Stimulated activated CD8-positive, alpha-beta memory T cell treated with anti-CD3 and anti-CD28 coated beads, Interleukin-7, amount 100 ng/mL, for 1 hour (primary cell): Measurements from ENCODE around the gene MSRB2.
"Not testable (repeated sequence)": the region's sequence is repeated elsewhere in the genome, so short reads cannot be mapped to it uniquely, and the experiment has no call there.

Experiments used
- DNase-seq, 2 donors: peaks; one replicate each; pipeline ENCODE4 v3.0.0-alpha.2; 2020; ENCODE audit warnings: low read depth in 2 of 2

The MSRB2 gene

DNA sequence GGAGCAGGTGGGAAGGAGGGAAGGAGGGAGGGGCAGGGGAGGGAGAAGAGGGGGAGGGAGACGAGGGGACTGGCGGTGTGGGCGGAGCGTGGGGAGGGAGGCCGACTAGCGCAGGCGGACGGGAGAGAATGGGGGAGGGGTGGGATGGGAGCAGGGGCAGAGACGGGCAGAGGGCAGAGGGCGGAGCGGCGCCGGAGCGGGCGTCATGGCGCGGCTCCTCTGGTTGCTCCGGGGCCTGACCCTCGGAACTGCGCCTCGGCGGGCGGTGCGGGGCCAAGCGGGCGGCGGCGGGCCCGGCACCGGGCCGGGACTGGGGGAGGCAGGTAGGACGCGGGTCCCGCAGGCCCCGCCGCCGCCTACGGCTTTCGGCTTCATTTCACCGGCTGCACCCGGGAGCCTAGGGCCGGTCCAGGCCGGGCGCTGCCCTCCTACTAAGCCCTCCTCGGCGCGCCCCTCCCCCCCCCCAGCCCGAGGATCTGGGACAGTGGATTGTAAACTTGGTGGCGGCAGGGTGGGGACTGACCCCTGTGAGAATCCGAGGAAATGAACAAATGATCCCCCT is at the start of gene MSRB2:
MSRB2 (plus strand) TSS at position 176 of the 562 bp plus-strand sequence; CDS start at position 206, 30 bp downstream.
- peak; percentile 33 to 43 for DNase-seq

DNA sequence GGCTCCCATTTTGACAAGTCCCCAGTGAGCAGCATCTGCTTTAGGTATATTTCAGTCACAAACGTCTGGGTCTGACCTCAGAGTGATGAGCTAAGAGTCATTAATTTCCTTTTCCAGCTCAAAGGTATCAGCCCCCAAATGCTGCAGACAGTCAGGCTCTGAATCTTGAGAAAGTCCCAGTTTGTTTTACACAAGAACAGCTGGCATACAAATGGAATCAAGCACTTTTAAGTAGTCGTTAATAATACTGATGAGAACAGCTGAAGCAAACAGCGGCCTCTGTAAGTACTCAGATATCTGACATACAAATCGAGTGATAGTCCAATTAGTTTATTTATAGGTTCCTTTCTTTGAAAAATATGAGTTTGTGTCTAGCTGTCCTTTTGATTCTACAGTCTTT is 49.4 kb upstream of the MSRB2 start:
- no peak for DNase-seq

DNA sequence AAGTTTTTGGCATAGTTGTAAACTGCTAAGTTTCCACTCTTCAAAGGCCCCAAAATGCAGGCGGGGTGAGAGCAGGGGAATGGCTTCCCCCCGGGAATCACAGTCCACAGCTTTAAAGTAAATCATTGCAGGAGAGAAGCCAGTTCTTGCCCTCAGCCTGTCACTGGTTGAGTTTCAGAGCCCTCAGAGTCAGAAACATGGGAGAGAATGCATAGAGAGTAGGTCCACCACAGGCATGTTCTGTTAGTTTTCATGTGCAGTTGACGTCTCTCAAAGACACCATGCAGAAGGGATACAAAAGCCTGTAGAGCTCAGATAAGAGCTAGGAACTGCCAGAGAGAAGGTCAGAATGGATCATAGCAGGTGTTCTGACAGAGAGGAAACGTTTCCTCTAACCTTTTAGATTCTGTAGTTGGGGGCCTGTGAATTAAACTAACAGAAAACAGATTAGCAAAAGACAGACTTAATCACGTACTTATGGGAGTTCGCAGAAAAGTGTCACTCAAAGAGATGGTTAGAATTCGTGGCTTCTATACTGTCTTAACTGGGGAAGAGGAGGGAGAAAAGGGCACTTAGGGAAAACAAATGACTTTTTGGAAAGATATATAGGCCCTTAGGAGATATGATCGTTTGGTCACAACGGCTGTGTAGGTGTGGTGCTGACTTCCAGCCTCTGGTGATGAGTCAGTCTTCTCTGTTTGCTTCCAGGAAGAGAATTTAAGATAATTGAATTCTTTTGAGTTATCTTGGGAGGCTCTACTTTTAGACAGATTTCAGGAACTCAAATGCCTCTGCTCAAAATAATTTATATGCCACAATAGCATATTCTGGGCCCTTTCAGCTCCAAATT is 48.0 kb upstream of the MSRB2 start:
- DNase-seq: no peak

DNA sequence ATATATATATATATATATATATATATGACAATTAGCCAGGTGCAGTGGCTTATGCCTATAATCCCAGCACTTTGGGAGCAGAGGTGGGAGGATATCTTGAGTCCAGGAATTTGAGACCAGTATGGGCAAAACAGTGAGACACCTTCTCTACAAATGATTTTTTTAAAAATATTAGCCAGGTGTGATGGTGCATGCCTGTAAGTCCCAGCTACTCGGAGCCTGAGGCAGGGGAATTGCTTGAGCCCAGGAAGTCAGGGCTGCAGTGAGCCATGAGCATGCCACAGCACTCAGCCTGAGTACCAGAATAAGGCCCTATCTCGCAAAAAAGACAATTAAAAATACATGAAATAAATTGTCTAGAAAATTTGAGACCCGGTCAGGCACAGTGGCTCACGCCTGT is 47.2 kb upstream of the MSRB2 start:
- no peak for DNase-seq

DNA sequence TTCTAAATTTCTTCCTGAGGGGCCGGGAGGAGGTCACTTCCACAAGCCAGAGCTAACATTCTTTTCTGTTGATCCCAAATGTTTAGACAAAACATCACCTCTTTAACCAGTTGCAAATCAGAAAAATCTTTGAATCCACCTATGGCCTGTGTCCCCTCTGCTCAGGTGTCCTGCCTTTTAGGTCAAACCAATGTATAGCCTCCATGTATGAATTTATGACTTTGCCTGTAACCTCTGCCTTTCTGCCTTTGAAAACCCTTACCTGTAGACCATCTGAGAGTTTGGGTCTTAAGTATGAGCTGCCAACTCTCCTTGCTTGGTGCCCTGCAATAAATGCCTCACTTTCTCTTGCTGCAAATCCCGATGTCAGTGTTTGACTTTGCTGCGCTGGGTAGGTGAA is 44.1 kb upstream of the MSRB2 start:
- no peak for DNase-seq

DNA sequence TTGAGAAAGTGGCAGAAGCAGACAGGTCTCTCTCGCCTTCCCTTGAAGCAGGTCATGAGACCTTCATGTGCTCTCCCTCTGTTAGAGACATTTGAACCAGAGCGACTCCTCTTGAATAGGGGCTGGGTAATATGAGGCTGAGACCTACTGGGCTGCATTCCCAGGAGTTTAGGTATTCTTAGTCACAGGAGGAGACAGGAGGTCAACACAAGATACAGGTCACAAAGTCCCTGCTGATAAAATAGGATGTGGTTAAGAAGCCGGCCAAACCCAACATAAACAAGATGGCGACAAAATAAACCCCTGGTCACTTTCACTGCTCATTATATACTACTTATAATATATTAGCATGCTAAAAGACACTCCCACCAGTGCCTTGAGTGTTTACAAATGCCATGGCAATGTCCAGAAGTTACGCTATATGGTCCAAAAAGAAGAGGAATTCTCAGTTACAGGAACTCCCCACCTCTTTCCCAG is 43.5 kb upstream of the MSRB2 start:
- DNase-seq: no peak

DNA sequence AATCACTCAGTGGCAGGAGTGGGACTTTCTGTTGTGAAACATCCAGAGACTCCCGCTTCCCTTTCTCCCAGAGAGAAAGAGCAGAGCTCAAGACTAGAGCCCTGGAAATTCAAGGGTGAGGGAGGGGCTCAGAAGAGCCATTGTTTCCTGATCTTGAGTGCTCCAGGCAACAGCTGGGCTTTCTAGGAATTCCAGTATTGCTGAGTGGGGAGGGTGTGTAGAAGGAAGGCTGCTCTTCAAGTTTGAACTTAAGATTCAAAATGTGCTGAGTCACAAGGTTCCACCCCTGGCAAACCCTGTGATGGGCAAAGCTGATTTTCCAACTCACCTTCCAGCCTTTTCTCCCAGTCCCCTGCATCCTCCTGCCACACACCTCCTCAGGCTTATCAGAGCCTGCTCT is 42.3 kb upstream of the MSRB2 start:
- DNase-seq: no peak

DNA sequence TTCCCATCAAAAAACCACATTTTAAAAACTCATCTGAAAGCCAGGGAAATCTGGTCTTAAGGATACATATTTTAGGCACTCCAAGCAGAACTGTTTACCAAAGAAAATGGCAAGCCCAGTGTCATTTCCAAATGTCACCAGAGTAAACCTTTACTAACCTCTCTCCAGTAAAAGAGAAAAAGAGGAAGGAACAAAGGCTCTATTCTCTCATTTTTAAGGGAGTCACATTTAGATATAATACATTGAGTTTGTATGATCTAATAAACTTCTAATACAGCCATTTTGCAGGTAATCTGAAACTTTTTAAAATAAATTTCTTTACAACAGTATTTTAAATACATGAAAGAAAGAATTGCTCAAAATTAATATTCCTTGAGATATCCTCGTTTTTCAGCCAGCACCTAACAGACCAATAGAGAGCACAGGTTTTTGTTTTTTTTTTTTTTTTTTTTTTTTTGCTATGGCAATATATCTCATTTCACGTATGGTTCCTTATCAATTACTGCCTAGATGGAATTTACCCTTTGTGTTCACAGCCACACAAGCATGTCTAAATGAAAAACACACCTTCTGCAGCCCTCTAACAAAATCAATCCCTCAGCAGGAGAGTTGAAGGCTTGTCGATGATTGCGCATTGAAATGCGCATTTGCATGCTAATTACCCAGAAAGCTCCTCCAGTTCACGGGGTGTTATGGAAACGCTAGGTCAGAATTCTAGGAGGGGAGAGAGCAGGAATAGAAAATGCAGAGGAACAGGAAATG is 39.8 kb upstream of the MSRB2 start:
- DNase-seq: no peak

DNA sequence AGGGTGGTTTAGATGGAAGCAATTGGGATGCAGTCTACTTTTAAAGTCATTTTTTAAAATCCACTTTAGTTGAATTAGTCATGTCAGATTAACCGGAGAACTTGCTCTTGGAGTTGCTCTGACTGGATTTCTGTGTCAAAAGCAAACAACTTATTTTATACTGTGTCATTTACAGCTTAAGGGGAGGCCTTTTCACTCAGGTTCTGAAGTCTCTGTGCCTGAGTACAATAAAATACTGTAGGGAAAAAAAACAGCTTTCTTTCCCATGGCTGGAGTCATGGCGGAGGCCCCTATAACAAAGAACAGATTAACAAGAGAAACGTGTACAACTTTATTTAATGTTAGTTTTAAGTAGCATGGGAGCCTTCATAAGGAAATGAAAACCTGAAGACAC is 39.2 kb upstream of the MSRB2 start:
- no peak for DNase-seq

DNA sequence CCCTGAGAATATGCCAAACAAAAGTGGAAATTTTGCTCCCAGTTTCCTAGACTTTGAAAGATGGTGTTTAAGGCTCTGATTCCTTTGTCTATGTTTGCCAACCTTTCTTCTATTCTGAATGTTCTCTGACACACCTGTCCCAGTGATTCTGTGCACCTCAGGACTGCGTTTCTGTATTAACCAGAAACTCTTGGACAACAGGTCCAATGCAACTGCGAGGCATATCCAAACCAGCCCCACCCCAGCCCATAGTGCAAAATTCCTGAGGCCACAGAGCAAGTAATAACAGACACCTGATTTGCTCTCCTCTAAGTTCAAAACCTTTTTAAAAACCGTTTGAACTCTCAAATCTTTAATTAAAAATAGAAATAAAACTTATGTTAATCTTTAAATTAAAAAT is 37.0 kb upstream of the MSRB2 start:
- no peak for DNase-seq

DNA sequence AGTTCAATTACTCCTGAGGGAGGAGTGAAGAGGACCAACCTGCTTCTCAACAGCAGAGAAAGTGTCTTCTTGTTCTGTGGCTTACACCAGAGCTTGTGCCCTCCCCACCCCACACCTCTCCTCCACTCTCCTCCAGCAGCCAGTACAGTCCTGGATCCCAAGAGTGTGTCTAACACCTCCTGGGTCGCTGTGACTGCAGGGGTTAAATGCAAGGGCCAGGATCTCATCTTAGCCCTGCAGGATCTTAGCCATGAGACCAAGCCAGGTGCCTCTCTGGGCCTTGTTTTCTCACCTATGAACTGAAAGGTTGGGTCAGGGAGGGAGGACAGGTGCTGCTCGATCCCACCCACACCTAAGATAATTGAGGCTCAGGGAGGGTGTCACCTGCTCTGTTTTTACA is 34.5 kb upstream of the MSRB2 start:
- DNase-seq: no peak

DNA sequence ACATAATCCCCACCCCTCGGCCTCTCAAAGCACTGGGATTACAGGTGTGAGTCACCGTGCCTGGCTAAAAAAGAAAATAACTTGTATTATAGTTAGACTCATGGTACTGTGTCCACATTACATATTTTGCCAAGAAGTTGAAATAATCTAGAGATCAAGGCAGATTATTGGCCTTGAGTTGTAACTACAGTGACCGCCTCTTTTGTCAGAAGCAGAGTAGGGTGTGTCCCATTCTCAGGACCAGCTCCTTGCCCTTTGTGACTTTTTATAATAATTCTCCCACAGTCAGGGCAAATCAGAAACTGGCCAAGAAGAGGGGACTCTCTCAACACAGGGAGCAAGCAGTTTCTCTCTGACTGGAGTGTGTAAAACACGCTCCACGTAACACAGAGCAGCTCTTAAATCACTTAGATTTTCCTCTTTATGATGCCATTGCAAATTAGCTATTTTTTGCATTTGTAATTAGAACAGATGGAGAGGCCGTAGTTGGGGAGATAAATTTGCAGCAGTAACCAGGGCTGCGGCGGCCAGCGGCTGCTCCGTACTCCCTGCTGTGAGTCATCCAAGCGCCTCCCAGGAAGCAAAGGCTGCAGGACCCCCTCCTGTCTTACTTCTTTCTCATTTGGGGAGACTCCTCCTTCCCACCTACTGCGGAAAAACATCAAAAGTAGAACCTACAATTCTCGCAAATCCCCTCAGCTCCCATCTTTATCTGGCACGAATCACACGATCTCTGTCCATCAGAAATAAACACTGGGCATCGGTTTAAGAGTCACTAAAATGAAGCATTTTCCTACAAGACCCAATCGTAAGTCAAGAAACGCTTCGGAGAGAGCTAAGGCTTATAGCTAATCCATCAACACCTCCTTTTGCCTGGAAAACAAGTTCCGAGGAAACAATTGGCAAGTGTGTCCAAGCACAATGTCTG is 32.1 kb upstream of the MSRB2 start:
- DNase-seq: no peak

DNA sequence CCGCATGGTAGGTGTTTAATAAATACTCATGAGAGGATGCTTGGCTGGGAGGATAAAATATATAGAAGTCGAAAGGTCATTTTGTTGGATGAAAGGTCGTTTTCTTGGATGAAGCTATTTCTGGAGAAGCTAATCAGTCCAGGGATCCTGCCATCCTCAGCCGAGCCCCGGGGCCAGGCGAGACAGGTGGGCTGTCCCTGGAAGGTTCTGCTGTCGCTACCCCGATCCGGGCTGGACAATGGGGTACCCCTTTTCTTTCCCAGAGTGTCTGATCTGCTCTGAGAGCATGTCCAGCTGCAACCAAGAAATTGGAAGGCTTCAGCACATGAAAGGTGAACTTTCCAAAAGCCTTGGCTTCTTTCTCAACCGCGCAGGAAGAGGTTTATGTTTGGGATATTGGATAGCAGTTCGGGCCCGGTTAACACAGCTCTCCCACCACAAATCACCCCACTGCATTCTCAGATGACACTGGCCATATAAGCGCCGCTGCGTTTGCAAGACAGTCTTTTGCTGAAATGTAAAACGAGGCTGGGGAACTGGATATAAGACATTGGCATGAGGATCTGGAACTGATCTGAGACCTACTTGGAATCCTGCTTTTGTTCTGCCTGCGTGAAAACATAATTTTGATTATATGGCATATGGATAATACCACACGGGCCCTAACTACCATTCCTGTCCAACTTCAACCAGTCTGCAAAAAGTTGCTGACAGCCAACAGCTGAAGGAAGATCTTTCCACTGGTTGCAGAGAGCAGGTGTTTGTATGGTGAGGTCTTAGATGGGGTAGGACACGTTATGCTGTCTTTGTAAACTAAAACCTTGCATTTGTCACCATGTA is 31.2 kb upstream of the MSRB2 start:
- no peak for DNase-seq

DNA sequence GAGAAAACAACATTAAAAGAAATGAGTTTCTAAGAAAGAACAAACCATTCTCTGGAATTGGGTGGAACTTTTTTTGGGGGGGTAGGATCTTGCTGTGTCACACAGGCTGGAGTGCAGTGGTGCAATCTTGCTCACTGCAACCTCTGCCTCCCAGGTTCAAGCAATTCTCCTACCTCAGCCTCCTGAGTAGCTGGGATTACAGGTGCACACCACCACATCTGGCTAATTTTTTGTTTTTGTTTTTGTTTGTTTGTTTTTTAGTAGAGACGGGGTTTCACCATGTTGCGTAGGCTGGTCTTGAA is 30.6 kb upstream of the MSRB2 start:
- not testable (repeated sequence) for DNase-seq

DNA sequence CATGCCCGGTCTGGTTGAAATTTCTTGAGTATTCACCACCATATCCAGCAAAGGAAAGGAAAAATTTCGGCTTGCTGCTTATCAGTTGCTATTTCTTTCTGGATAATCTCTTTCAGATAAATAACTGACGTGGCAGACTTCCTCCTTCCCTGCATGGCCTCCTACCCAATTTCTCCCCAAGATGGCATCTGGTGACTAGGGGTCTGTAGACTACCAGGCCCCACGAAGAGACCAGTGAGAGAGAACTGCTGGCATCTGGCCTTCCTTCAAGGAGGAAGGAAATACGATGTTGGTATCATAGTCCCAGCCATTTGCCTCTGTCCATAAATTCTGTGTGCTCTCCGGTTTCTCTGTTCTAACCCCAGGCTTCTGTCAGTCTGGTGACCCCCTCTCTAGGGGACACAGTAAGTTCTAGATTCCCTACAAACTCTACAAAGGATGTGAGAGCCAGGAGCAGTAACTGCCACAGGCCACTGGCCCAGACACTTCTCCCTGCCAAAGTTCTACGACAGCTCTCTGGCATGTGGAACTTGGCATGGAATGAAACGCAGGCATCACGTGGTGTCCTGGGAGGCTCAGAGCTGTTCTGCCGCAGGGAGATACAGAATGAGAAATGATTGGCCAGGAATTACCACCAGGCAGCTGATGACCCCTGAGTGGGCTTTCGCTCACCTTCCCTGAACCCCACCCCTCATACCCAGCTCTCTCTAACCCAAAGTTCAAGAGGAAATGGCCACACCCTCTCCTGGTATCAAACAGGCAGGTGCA is 30.0 kb upstream of the MSRB2 start:
- DNase-seq: no peak

DNA sequence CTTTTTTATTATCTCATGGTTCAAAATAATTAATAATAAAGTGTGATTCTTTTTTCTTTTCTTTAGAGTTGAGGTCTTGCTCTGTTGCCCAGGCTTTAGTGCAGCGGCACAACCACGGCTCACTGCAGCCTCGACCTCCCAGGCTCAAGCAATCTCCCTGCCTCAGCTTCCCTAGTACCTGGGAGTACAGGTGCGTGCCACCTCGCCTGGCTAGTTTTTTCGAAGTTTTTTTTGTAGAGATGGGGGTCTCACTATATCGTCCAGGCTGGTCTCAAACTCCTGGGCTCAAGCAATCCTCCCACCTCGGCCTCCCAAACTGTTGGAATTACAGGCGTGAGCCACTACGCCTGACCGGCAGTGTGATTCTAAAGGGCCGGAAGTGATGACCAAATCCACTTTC is 28.0 kb upstream of the MSRB2 start:
- no peak for DNase-seq

DNA sequence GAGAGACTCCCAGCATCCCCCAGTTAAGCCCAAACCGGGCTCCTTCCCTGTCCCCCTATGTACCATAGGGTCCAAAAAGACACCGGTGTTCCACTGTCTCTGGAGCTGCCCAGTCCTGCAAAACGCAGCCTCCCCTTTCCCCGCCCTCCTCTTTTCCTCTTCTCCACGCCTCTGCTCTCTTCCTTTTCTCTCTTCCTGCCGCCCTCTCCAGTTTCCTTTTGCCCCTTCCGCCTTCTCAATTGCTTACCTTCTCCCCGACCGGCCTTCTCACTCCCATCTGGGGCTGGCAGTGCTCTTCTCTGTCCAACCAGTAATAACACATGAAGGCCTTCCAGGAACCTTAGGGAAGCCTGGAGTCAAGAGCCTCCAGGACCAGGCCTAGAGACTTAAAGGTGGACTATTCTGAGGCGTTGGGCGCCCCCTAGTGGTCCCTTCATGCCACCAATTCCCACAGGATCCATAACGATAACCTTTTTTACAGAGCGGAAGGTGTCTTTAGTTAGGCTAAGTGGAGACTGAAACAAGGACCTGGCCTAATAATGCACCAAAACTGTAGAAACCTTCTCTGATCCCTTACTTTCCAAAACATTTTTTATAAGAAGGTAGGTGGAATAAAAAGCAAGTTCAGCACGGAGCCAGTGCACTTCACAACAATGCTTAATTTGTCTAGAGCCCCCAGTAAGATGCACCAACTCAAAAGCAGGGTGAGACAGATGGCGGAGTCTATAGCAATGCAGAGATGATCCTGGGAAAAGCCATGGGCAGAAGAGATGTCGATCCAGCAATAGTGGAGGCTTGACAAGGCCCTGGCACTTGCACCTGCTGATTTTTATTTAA is 27.2 kb upstream of the MSRB2 start:
- DNase-seq: peak; percentile 18 to 52

DNA sequence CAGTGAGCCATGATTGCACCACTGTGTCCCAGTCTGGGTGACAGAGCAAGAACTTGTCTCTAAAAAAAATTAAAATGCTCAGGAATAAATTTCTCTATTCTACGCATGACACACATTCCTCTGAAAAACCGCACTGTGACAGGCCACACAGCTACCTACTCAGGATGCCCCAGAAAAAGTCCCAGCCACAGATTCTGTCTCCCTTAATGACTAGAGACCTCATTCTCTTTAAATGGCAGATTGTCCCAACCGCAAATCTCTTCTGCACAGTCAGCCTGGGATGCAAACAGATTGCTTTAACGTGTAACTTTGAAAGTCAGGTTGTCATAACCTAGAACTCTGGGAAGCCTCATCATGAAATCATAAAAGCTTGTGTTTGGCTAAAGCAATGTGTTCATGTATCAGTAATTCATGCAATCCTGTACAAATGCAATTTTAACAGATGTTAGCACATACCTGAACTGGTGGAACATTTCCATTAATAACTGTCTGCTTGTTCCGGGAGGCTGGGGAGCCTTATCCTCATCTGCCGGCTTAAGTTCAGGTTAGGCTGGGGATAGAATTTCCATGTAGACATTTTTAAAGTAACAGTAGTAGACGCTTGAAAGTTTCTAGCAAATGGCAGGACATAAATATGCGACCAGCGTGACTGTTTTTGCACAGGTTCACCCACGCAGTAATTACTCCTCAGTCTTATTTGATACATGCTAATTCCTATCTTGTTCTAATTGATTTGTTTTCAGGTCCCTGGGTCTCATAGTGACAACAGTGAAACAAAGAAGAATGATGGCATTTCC is 26.2 kb upstream of the MSRB2 start:
- no peak for DNase-seq
